Endothelial cell of umbilical vein (primary cell): ENCODE data around the gene SEPTIN3. TPM values are rescaled to one million over a fixed set of nuclear protein-coding genes. Genes with fewer than 3 reads are reported as not detected.

Experiments used
- BruUV-seq: library from RNA; stranded (reverse); fragments of 400-500 nt; replicated peaks from 2 replicates; lab custom pipeline; 2021; lab: Mats Ljungman, UMichigan
- CTCF ChIA-PET: fragments of 300-600, 350-600 bp; sonication (Branson Sonifier 250); formaldehyde crosslinking; loops from one replicate; lab custom pipeline; 2021; ENCODE audit warnings: antibody characterized with exemption, inconsistent platforms; lab: Charles Lee
- POLR2A ChIA-PET: fragments of 300-600, 350-600 bp; sonication (Branson Sonifier 250); formaldehyde crosslinking; loops from one replicate; lab custom pipeline; 2021; ENCODE audit warnings: antibody characterized with exemption, inconsistent platforms; lab: Charles Lee
- DNase-seq: peaks from one replicate; pipeline ENCODE4 v3.0.0-alpha.2; 2011; ENCODE audit warnings: low read depth, low spot score
- FAIRE-seq: peaks from 2 replicates; lab custom pipeline; 2011; peaks lifted over from hg19 to GRCh38; lab: Jason Lieb, UNC
- H2AFZ ChIP-seq: 2 replicates; pipeline ENCODE4 v1.6.0; 2012; ENCODE audit warnings: low read depth, low read length, control low read depth, inconsistent platforms
- H3K27ac ChIP-seq: 2 replicates; pipeline ENCODE4 v1.5.1; 2011; ENCODE audit warnings: low read depth, mild to moderate bottlenecking, control low read depth, low read length, moderate library complexity; ENCODE audit not compliant: insufficient read depth
- H3K27me3 ChIP-seq, 2 experiments: 2 replicates each; pipeline versions ENCODE4 v1.6.0 to v1.6.1; 2011; ENCODE audit warnings: low read length in 2 of 2, mixed read lengths in 1 of 2; ENCODE audit not compliant: control insufficient read depth in 2 of 2, insufficient read depth in 2 of 2
- H3K36me3 ChIP-seq, 2 experiments: 2 replicates in 1 of 2; 3 replicates in 1 of 2; pipeline ENCODE4 v1.5.1; 2011; ENCODE audit warnings: low read length in 2 of 2, mild to moderate bottlenecking in 1 of 2, moderate library complexity in 1 of 2; ENCODE audit not compliant: control insufficient read depth in 2 of 2, insufficient read depth in 2 of 2; ENCODE audit errors: extremely low read depth in 1 of 2
- H3K4me1 ChIP-seq: 3 replicates; pipeline ENCODE4 v1.5.1; 2011; ENCODE audit warnings: mild to moderate bottlenecking, low read length; ENCODE audit not compliant: control insufficient read depth, insufficient read depth; ENCODE audit errors: extremely low read depth
- H3K4me2 ChIP-seq: 2 replicates; pipeline ENCODE4 v1.6.1; 2011; ENCODE audit warnings: low read length, control low read depth, mixed read lengths; ENCODE audit not compliant: insufficient read depth
- H3K4me3 ChIP-seq, 3 experiments: fragments of 200-600 bp in 1 of 3; sonication (generic), shearing (Covaris generic) in 1 of 3; replicated peaks in 1 of 3; 2 replicates each; pipeline ENCODE4 v1.5.1; 2011 to 2016; ENCODE audit warnings: control low read depth in 3 of 3, low read length in 3 of 3, mild to moderate bottlenecking in 2 of 3, inconsistent platforms in 1 of 3, low read depth in 1 of 3, moderate library complexity in 1 of 3; ENCODE audit not compliant: insufficient read depth in 1 of 3
- H3K79me2 ChIP-seq: 2 replicates; pipeline ENCODE4 v1.6.0; 2012; ENCODE audit warnings: low read length, inconsistent platforms; ENCODE audit not compliant: control insufficient read depth, insufficient read depth
- H3K9ac ChIP-seq: replicated peaks from 2 replicates; pipeline ENCODE3; 2011; ENCODE audit warnings: low read length, control low read depth; ENCODE audit not compliant: insufficient read depth; ENCODE audit errors: extremely low read depth
- H3K9me1 ChIP-seq: replicated peaks from 3 replicates; pipeline ENCODE4 v1.6.0; 2011; ENCODE audit warnings: mild to moderate bottlenecking, low read length; ENCODE audit not compliant: control insufficient read depth, insufficient read depth; ENCODE audit errors: extremely low read depth
- H3K9me3 ChIP-seq: replicated peaks from 2 replicates; pipeline ENCODE4 v1.5.1; 2012; ENCODE audit warnings: low read length, inconsistent platforms; ENCODE audit not compliant: control insufficient read depth, insufficient read depth
- H4K20me1 ChIP-seq: replicated peaks from 2 replicates; pipeline ENCODE3; 2011; ENCODE audit warnings: mild to moderate bottlenecking, low read length; ENCODE audit not compliant: control insufficient read depth, insufficient read depth; ENCODE audit errors: extremely low read depth
- EZH2 ChIP-seq: IDR thresholded peaks from 2 replicates; pipeline ENCODE4 v1.6.1; 2012; ENCODE audit warnings: borderline replicate concordance, low read depth, mild to moderate bottlenecking, moderate library complexity, low read length, inconsistent platforms; ENCODE audit not compliant: severe bottlenecking
- FOS ChIP-seq: IDR thresholded peaks from 2 replicates; pipeline ENCODE4 v1.6.1; 2011; ENCODE audit warnings: mild to moderate bottlenecking, low read length, moderate library complexity, borderline replicate concordance; ENCODE audit not compliant: insufficient read depth
- GATA2 ChIP-seq: IDR thresholded peaks from 2 replicates; pipeline ENCODE4 v1.7.0; 2011; ENCODE audit warnings: low read depth, mild to moderate bottlenecking, moderate library complexity, mixed read lengths, low read length; ENCODE audit not compliant: insufficient read length, insufficient read depth
- JUN ChIP-seq: IDR thresholded peaks from 2 replicates; pipeline ENCODE4 v1.6.1; 2011; ENCODE audit warnings: borderline replicate concordance, low read depth; ENCODE audit not compliant: insufficient read length, insufficient read depth
- MYC ChIP-seq: IDR thresholded peaks from one replicate; pipeline ENCODE4 v1.6.1; 2011; ENCODE audit warnings: mild to moderate bottlenecking, low read depth, low read length
- POLR2A ChIP-seq: IDR thresholded peaks from 2 replicates; pipeline ENCODE4 v1.6.1; 2012; ENCODE audit warnings: low read depth, mild to moderate bottlenecking, control low read depth, low read length
- POLR2AphosphoS5 ChIP-seq: IDR thresholded peaks from 2 replicates; pipeline ENCODE4 v1.6.1; 2012; ENCODE audit warnings: low read depth, mild to moderate bottlenecking, control low read depth, low read length, moderate library complexity; ENCODE audit not compliant: insufficient read depth
- dilution Hi-C: fragments of 300-500 bp; cut with MboI; formaldehyde crosslinking; loops from one replicate; pipeline ENCODE4 v1.15.0; 2019; ENCODE audit warnings: low sequenced_read_pairs; ENCODE audit not compliant: extremely low pct_ligation_motif_present
- intact Hi-C: fragments of 100-400 bp; cut with micrococcal nuclease; formaldehyde crosslinking; loops from one replicate; pipeline ENCODE4 v1.10.0; 2022
- polyA plus RNA-seq, 4 experiments: library from polyadenylated mRNA; depleted of rRNA in 3 of 4; stranded (reverse) in 3 of 4; unstranded in 1 of 4; fragments of >200 nt; gene quantifications; 2 replicates each; pipeline versions ENCODE4 v1.2.1 to v1.2.3, GENCODE V29; 2011 to 2012; ENCODE audit warnings: missing spikeins in 1 of 4
- total RNA-seq: library from RNA; stranded (reverse); gene quantifications from 2 replicates; pipeline ENCODE4 v1.2.3, GENCODE V29; 2021
- TF ChIP-seq, protein P1 (sequence below), 2 donors: IDR thresholded peaks; 1 replicate in 1 of 2; 2 replicates in 1 of 2; pipeline ENCODE4 v1.5.1; 2011; ENCODE audit warnings: low read length in 2 of 2, mild to moderate bottlenecking in 2 of 2, moderate library complexity in 2 of 2, control low read depth in 1 of 2, inconsistent platforms in 1 of 2, low read depth in 1 of 2; ENCODE audit not compliant: insufficient read depth in 1 of 2; ENCODE audit errors: extremely low read depth in 1 of 2
- TF ChIP-seq, protein P2 (sequence below): IDR thresholded peaks from 2 replicates; pipeline ENCODE4 v1.6.1; 2011; ENCODE audit not compliant: insufficient read depth, insufficient read length

SEPTIN3 gene
- total and polyA plus RNA-seq, 2 donors (not counting 3 experiments of a cell fraction or from before 2014, with no cell fraction given): 0.08 to 0.18 TPM

DNA sequence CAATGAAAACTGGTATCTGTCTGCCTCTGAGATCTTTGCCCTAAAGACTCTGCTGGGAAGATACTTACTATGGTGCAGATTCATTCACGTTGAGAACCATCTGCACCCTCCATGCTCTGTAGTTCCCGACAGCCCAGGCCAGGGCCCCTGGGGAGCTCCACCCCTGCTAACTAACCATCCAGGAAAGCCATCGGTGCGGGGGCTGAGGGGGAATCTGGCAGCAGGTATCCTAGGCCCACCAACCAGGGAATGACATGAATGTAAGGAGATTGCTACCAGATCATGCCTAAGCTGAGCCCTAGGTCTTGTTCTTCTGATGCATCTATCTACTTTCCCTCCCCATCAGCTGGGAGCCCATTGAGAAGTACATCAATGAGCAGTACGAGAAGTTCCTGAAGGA, 18.0 kb downstream of the SEPTIN3 start:
- no peaks in the 10 kb centered on the region for H3K9me1 ChIP-seq
- no peaks in the 10 kb centered on the region for H3K36me3 ChIP-seq
- no peaks in the 10 kb centered on the region for H4K20me1 ChIP-seq
- no peak for FAIRE-seq
- intact Hi-C loops (no loop called here), dilution Hi-C loops (no loop called here)
- no TSS peak for BruUV-seq
- no peak for DNase-seq
- H3K27me3 ChIP-seq: peaks cover 0 to under 1% of the 10 kb centered on the region in 2 experiments
- ChIA-PET POLR2A (no interaction called here), CTCF (interaction anchor here (0.8 to 1.3 kb wide), 3 partner anchors 10 to 38 kb away, joined by 3 to 4 read pairs (median 3); no protein-coding TSS in a partner anchor)
- no peak overlapping the region for H3K9ac ChIP-seq
- no peaks in the 10 kb centered on the region for H3K4me1 ChIP-seq
- H3K4me3 ChIP-seq: no peak overlapping the region
- H3K27ac ChIP-seq: no peak overlapping the region
- H3K79me2 ChIP-seq: no peaks in the 10 kb centered on the region
- no peaks in the 10 kb centered on the region for H3K9me3 ChIP-seq
- no peak overlapping the region for H3K4me2 ChIP-seq
- TF ChIP-seq EZH2 (no peak), GATA2 (no peak), POLR2AphosphoS5 (no peak), POLR2A (no peak), FOS (no peak), MYC (no peak), JUN (no peak)
- TF ChIP-seq, protein P1, sequence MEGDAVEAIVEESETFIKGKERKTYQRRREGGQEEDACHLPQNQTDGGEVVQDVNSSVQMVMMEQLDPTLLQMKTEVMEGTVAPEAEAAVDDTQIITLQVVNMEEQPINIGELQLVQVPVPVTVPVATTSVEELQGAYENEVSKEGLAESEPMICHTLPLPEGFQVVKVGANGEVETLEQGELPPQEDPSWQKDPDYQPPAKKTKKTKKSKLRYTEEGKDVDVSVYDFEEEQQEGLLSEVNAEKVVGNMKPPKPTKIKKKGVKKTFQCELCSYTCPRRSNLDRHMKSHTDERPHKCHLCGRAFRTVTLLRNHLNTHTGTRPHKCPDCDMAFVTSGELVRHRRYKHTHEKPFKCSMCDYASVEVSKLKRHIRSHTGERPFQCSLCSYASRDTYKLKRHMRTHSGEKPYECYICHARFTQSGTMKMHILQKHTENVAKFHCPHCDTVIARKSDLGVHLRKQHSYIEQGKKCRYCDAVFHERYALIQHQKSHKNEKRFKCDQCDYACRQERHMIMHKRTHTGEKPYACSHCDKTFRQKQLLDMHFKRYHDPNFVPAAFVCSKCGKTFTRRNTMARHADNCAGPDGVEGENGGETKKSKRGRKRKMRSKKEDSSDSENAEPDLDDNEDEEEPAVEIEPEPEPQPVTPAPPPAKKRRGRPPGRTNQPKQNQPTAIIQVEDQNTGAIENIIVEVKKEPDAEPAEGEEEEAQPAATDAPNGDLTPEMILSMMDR (IDR thresholded peaks at IDR 0.05; ENCODE audit: extremely low read depth in 1 of 2, insufficient read depth in 1 of 2, low read depth in 1 of 2, low read length in 2 of 2): no peak
- TF ChIP-seq, protein P2, sequence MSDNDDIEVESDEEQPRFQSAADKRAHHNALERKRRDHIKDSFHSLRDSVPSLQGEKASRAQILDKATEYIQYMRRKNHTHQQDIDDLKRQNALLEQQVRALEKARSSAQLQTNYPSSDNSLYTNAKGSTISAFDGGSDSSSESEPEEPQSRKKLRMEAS: no peak
- no peak overlapping the region for H2AFZ ChIP-seq
